Neutrophil (primary cell): ENCODE results near the gene BCL2L13.

Experiments
- H3K27ac ChIP-seq: fragments of 200-600 bp; sonication (generic); 2 replicates; pipeline ENCODE4 v1.5.1; 2016; ENCODE audit warnings: mild to moderate bottlenecking, moderate library complexity
- H3K27me3 ChIP-seq: fragments of 200-600 bp; sonication (generic); 2 replicates; pipeline ENCODE4 v1.6.0; 2016; ENCODE audit warnings: mild to moderate bottlenecking
- H3K36me3 ChIP-seq: fragments of 200-600 bp; sonication (generic); 2 replicates; pipeline ENCODE4 v1.5.1; 2017
- H3K4me1 ChIP-seq, 2 experiments: fragments of 200-600 bp in 1 of 2; sonication (generic) in 1 of 2; 1 replicate in 1 of 2; 2 replicates in 1 of 2; pipeline versions ENCODE4 v1.5.1 to v1.6.1; 2013 to 2016; ENCODE audit warnings: low read depth in 1 of 2, low read length in 1 of 2, mild to moderate bottlenecking in 1 of 2, moderate library complexity in 1 of 2; ENCODE audit not compliant: control insufficient read depth in 1 of 2, insufficient read depth in 1 of 2
- H3K4me3 ChIP-seq, 2 experiments: fragments of 200-600 bp in 1 of 2; sonication (generic) in 1 of 2; 1 replicate in 1 of 2; 2 replicates in 1 of 2; pipeline ENCODE4 v1.5.1; 2013 to 2016; ENCODE audit warnings: low read depth in 1 of 2, low read length in 1 of 2, mild to moderate bottlenecking in 1 of 2, moderate library complexity in 1 of 2
- H3K9me3 ChIP-seq: fragments of 200-600 bp; sonication (generic); 2 replicates; pipeline ENCODE4 v1.5.1; 2016
- TF ChIP-seq, protein P1 (sequence below): fragments of 200-600 bp; sonication (generic); IDR thresholded peaks from 2 replicates; pipeline ENCODE4 v1.5.1; 2016; ENCODE audit warnings: antibody characterized with exemption

The BCL2L13 gene

DNA sequence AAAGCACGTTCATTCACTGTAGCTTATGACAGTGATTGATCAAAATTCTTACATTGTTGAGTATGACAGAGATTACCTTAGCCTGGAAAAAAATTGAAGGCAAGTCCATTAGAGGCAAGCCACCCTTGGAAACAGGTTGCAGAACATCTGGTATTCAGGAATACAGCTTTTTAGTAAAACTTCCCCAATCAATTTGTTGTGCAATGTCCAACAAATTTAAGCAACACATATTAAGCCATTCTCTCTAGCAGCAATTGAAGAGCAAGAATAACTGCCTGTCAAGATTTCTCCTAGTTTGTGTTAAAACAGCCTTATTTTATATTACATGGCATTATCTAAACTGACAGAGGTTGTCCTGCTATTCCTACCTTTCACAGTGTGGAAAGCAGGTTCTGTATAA, 37.0 kb downstream of the BCL2L13 start:
- no peaks in the 10 kb centered on the region for H3K36me3 ChIP-seq
- H3K4me3 ChIP-seq, result no peak overlapping the region
- H3K27me3 ChIP-seq, result no peaks in the 10 kb centered on the region
- peak overlapping the region; percentile 69 for H3K27ac ChIP-seq
- TF ChIP-seq, protein P1, sequence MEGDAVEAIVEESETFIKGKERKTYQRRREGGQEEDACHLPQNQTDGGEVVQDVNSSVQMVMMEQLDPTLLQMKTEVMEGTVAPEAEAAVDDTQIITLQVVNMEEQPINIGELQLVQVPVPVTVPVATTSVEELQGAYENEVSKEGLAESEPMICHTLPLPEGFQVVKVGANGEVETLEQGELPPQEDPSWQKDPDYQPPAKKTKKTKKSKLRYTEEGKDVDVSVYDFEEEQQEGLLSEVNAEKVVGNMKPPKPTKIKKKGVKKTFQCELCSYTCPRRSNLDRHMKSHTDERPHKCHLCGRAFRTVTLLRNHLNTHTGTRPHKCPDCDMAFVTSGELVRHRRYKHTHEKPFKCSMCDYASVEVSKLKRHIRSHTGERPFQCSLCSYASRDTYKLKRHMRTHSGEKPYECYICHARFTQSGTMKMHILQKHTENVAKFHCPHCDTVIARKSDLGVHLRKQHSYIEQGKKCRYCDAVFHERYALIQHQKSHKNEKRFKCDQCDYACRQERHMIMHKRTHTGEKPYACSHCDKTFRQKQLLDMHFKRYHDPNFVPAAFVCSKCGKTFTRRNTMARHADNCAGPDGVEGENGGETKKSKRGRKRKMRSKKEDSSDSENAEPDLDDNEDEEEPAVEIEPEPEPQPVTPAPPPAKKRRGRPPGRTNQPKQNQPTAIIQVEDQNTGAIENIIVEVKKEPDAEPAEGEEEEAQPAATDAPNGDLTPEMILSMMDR, result no peak
- H3K9me3 ChIP-seq, result no peaks in the 10 kb centered on the region
- peaks cover 69 to 72% of the 10 kb centered on the region in 2 experiments for H3K4me1 ChIP-seq

DNA sequence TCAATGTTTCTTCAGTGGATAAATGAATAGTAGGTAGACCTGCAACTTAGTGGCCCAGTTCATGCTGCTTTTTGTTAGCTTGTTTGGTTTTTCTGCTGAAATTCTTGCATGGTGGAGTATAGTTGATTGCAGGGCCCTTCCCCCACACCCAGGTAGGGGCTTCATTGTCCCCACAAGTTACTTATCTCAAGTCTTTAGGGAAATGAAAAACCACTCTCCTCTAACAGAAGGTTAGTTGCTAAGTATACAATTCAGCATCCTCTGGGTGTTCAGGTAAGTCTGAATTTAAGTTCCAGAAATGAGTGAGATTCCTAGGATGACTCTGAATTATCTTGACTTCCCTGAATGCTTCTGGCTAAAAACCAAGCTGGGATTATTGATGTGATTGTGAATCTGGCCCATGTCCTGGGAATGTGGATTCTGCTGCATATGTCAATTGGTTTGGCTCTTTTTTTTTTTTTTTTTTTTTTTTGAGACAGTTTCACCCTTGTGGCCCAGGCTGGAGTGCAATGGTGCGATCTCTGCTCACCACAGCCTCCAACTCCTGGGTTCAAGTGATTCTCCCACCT, 40.3 kb downstream of the BCL2L13 start:
- Histone ChIP-seq H3K4me1 (peaks cover 44 to 50% of the 10 kb centered on the region in 2 experiments), H3K27ac (peak overlapping the region; percentile 74)
- TF ChIP-seq, protein P1, result no peak

DNA sequence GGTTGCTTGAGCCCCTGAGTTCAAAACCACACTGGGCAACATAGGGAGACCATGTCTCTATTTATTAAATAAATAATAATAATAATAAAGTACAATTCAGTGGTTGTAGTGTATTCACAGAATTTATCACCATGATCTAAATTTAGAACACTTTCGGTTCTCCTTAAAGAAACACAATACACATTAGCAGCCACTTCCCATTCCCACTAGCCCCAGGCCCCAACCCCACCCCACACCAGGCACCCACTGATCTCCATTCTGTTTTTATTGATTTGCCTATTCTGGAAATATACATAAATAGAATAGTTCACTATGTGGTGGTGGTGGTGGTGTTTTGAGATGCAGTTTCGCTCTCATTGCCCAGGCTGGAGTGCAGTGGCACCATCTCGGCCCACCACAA, 45.7 kb downstream of the BCL2L13 start:
- TF ChIP-seq, protein P1, result no peak
- Histone ChIP-seq H3K4me1 (peaks cover 0 to 10% of the 10 kb centered on the region in 2 experiments), H3K36me3 (no peaks in the 10 kb centered on the region), H3K9me3 (no peaks in the 10 kb centered on the region), H3K27ac (no peak overlapping the region), H3K27me3 (no peaks in the 10 kb centered on the region), H3K4me3 (no peak overlapping the region)

More for the DNA sequence above, 40.3 kb downstream of the BCL2L13 start:
- no peak overlapping the region for H3K4me3 ChIP-seq
- no peaks in the 10 kb centered on the region for H3K27me3 ChIP-seq
- H3K9me3 ChIP-seq, result no peaks in the 10 kb centered on the region
- no peaks in the 10 kb centered on the region for H3K36me3 ChIP-seq

DNA sequence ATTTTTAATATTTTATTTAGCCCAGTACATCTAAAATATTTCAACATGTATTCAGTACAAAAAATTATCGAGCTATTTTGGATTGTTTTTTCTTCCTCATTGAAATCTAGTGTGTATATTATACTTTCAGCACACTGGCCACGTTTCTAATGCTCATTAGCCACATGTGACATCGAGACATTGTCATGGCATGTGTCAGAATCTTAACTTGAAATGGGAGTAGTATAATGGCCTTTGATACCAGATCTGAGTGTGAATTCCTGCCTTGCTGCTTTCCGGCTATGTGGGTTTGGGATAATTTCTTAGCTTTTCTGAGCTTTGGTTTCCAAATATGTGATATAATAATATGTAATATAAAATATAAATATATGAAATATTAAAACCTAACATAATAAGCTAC, 54.3 kb downstream of the BCL2L13 start:
- Histone ChIP-seq H3K36me3 (peaks cover 7% of the 10 kb centered on the region), H3K9me3 (no peaks in the 10 kb centered on the region), H3K27me3 (no peaks in the 10 kb centered on the region), H3K4me3 (no peak overlapping the region), H3K27ac (no peak overlapping the region), H3K4me1 (peaks cover 10 to 16% of the 10 kb centered on the region in 2 experiments)
- TF ChIP-seq, protein P1, result no peak

DNA sequence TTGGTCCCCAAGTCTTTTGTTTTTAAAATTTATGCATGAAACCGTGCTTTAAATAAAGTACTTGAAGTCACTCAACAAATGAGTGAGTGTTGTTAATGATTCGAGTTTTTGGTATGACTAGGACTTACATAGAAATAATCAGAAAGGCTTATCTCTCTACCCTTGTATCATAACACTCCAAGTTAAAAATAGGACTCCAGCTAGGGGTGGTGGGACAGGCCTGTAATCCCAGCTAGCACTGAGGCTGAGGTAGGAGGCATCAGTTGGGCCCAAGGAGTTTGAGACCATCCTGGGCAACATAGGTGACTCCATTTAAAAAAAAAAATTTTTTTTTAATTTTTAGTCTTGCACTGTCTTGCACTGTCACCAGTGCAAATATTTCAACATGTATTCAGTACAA, 55.6 kb downstream of the BCL2L13 start:
- Histone ChIP-seq H3K27me3 (no peaks in the 10 kb centered on the region), H3K4me3 (no peak overlapping the region), H3K36me3 (peaks cover 7% of the 10 kb centered on the region), H3K4me1 (peaks cover 16 to 23% of the 10 kb centered on the region in 2 experiments), H3K27ac (no peak overlapping the region), H3K9me3 (no peaks in the 10 kb centered on the region)
- TF ChIP-seq, protein P1, result no peak
